ENCODE results near the gene RBM38. TPM values are rescaled to one million over a fixed set of nuclear protein-coding genes. Genes with fewer than 3 reads are reported as not detected.

Gene RBM38
- total and polyA plus RNA-seq, 9 of the 15 experiments (the other 6 are each of a cell fraction or from before 2014, with no cell fraction given), result 0.28 to 82.4 (median 33.2) TPM

- TF ChIP-seq HOMEZ (CRISPR knock-in tag; IDR thresholded peaks at IDR 0.05) (no peak), NEUROD1 (IDR thresholded peaks at IDR 0.05; ENCODE audit: borderline replicate concordance, low read depth, low read length, partially characterized antibody) (peak; percentile 74), ZNF77 (CRISPR knock-in tag; IDR thresholded peaks at IDR 0.05) (no peak), ZBTB5 (IDR thresholded peaks at IDR 0.05) (no peak), RBM25 (IDR thresholded peaks at IDR 0.05; ENCODE audit: low read depth, low read length, severe bottlenecking) (peak; percentile 90), MYNN (IDR thresholded peaks at IDR 0.05) (peak; percentile 79; the same call in 1 of the 2 replicates), MYNN (CRISPR knock-in tag; IDR thresholded peaks at IDR 0.05) (no peak), SP2 (IDR thresholded peaks at IDR 0.05; ENCODE audit: extremely low read depth, low read depth, low read length, poor library complexity, severe bottlenecking) (no peak), STAT5B (CRISPR knock-in tag; IDR thresholded peaks at IDR 0.05) (no peak), BMI1 (IDR thresholded peaks at IDR 0.05; ENCODE audit: low read length) (no peak), NFE2L1 (tag; IDR thresholded peaks at IDR 0.05; ENCODE audit: borderline replicate concordance, low read depth) (no peak), KDM5B (IDR thresholded peaks at IDR 0.05; ENCODE audit: insufficient replicate concordance, low read depth, low read length) (no peak), POLR2AphosphoS2 (IDR thresholded peaks at IDR 0.05; ENCODE audit: low read length) (no peak), RBBP5 (IDR thresholded peaks at IDR 0.05; ENCODE audit: borderline replicate concordance, insufficient read depth, low read length, poor library complexity, severe bottlenecking) (peak; percentile 59), PHF20 (IDR thresholded peaks at IDR 0.05; ENCODE audit: partially characterized antibody) (peak; percentile 70), ZBTB43 (CRISPR knock-in tag; IDR thresholded peaks at IDR 0.05) (no peak), SMARCE1 (IDR thresholded peaks at IDR 0.05) (peak; percentile 91), NR4A1 (CRISPR knock-in tag; IDR thresholded peaks at IDR 0.05) (no peak), NR4A1 (tag; IDR thresholded peaks at IDR 0.05) (peak; percentile 73), NFRKB (IDR thresholded peaks at IDR 0.05; ENCODE audit: low read depth) (peak; percentile 81), HMGN3 (IDR thresholded peaks at IDR 0.05; ENCODE audit: borderline replicate concordance, extremely low read depth, insufficient read length, low read depth, low read length) (no peak), SMAD1 (IDR thresholded peaks at IDR 0.05; ENCODE audit: low read depth, low read length, partially characterized antibody) (no peak)
These were observed 60.8 kb downstream of the RBM38 start (continued) for GRCh38 chr20:57451795-57452661.
